HG03064 (cell line): ENCODE data around the gene THYN1.
A peak's percentile ranks its signal among the peaks of the same experiment; 100 is the strongest.

Source experiments
- ATAC-seq: cut with Tn5 transposase; IDR thresholded peaks from one replicate; pipeline ENCODE4 v1.9.1; 2021; ENCODE audit warnings: low read depth; ENCODE audit not compliant: unreplicated experiment

Gene THYN1

GRCh38 chr11:134252346-134253187, 585 bp downstream of the THYN1 start:
- peak; percentile 31 for ATAC-seq

GRCh38 chr11:134250675-134251074, 2.5 kb downstream of the THYN1 start:
- ATAC-seq = no peak

- no peak for ATAC-seq
Observed at GRCh38 chr11:134250246-134250645, 2.9 kb downstream of the THYN1 start.

- ATAC-seq = no peak
Observed at GRCh38 chr11:134248910-134249480, 4.2 kb downstream of the THYN1 start.

GRCh38 chr11:134246678-134247077, 6.5 kb downstream of the THYN1 start:
- ATAC-seq = no peak

- ATAC-seq = no peak
Observed at GRCh38 chr11:134246100-134246499, 7.1 kb downstream of the THYN1 start.

GRCh38 chr11:134245434-134245833, 7.7 kb downstream of the THYN1 start:
- no peak for ATAC-seq

- peak; percentile 69 for ATAC-seq
Observed at GRCh38 chr11:134244593-134244992, 8.6 kb downstream of the THYN1 start.

GRCh38 chr11:134243913-134244312, 9.2 kb downstream of the THYN1 start:
- ATAC-seq = no peak

GRCh38 chr11:134242376-134242775, 10.8 kb downstream of the THYN1 start:
- ATAC-seq = no peak

GRCh38 chr11:134240592-134240991, 12.6 kb downstream of the THYN1 start:
- no peak for ATAC-seq

GRCh38 chr11:134238956-134239355, 14.2 kb downstream of the THYN1 start:
- ATAC-seq = no peak

GRCh38 chr11:134237557-134237922, 15.6 kb downstream of the THYN1 start:
- ATAC-seq = no peak

- ATAC-seq = no peak
Observed at GRCh38 chr11:134236834-134237556, 16.2 kb downstream of the THYN1 start.

- ATAC-seq = no peak
Observed at GRCh38 chr11:134235399-134235798, 17.8 kb downstream of the THYN1 start.

GRCh38 chr11:134233729-134234179, 19.4 kb downstream of the THYN1 start:
- no peak for ATAC-seq

GRCh38 chr11:134231958-134232659, 21.0 kb downstream of the THYN1 start:
- no peak for ATAC-seq

GRCh38 chr11:134230339-134230738, 22.8 kb downstream of the THYN1 start:
- no peak for ATAC-seq

- ATAC-seq = no peak
Observed at GRCh38 chr11:134229126-134229790, 23.9 kb downstream of the THYN1 start.

GRCh38 chr11:134228625-134229024, 24.5 kb downstream of the THYN1 start:
- peak; percentile 61 for ATAC-seq
